ENCODE data around the gene DYDC2. TPM values are rescaled to one million over a fixed set of nuclear protein-coding genes. Genes with fewer than 3 reads are reported as not detected.

Gene DYDC2
- total RNA-seq, 1 experiment from 2014 or later: not detected

DNA sequence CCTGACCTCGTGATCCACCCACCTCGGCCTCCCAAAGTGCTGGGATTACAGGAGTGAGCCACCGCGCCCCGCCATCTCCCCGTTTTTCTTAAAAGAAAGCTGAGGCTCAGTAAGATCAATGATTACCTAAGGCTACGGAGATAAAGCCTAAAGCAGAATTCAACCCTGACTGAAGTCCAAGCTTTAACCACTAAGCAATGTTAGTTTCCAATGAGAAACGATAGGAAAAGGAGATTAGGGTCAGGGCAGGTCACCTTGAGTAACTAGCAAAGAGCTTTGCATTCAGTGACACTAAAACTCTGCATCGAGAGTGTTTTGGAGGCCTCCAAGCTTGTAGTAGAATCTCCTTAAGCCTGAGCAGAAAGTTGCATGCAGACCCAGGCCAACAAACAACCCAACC, 34.2 kb downstream of the DYDC2 start:
- no peak overlapping the region for H2AFZ ChIP-seq
- H3K27ac ChIP-seq: no peak overlapping the region
- H3K79me2 ChIP-seq (ENCODE audit: low read depth): no peaks in the 10 kb centered on the region
- TF ChIP-seq EZH2 (IDR thresholded peaks at IDR 0.05; ENCODE audit: low read depth): no peak
- TF ChIP-seq, protein P1, sequence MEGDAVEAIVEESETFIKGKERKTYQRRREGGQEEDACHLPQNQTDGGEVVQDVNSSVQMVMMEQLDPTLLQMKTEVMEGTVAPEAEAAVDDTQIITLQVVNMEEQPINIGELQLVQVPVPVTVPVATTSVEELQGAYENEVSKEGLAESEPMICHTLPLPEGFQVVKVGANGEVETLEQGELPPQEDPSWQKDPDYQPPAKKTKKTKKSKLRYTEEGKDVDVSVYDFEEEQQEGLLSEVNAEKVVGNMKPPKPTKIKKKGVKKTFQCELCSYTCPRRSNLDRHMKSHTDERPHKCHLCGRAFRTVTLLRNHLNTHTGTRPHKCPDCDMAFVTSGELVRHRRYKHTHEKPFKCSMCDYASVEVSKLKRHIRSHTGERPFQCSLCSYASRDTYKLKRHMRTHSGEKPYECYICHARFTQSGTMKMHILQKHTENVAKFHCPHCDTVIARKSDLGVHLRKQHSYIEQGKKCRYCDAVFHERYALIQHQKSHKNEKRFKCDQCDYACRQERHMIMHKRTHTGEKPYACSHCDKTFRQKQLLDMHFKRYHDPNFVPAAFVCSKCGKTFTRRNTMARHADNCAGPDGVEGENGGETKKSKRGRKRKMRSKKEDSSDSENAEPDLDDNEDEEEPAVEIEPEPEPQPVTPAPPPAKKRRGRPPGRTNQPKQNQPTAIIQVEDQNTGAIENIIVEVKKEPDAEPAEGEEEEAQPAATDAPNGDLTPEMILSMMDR (conservative IDR thresholded peaks at IDR 0.05): no peak
- CTCF ChIA-PET: no interaction called here
- H3K4me3 ChIP-seq: no peak overlapping the region
- H3K27me3 ChIP-seq (ENCODE audit: insufficient read depth, low read depth): no peaks in the 10 kb centered on the region
- no peaks in the 10 kb centered on the region for H3K36me3 ChIP-seq (ENCODE audit: low read depth)
- H3K4me2 ChIP-seq: no peak overlapping the region
- no peak for DNase-seq
- no peaks in the 10 kb centered on the region for H4K20me1 ChIP-seq (ENCODE audit: insufficient read depth)
- POLR2A ChIA-PET (ENCODE audit: unreplicated experiment): interaction anchor here (0.6 kb wide), 1 partner anchor 12 kb away, joined by 5 read pairs; no protein-coding TSS in a partner anchor
- H3K9me2 ChIP-seq (ENCODE audit: insufficient read depth): no peaks in the 10 kb centered on the region
- H3K4me1 ChIP-seq (replicated peaks; ENCODE audit: insufficient read depth): no peaks in the 10 kb centered on the region
- no peaks in the 10 kb centered on the region for H3K9me3 ChIP-seq (ENCODE audit: insufficient read depth, low read depth)
- no peaks in the 10 kb centered on the region for H3F3A ChIP-seq (ENCODE audit: insufficient read depth, low read depth)
- BruUV-seq (replicated peaks): no TSS peak
- intact Hi-C loops (cut with micrococcal nuclease; ENCODE audit: unreplicated experiment): no loop called here

DNA sequence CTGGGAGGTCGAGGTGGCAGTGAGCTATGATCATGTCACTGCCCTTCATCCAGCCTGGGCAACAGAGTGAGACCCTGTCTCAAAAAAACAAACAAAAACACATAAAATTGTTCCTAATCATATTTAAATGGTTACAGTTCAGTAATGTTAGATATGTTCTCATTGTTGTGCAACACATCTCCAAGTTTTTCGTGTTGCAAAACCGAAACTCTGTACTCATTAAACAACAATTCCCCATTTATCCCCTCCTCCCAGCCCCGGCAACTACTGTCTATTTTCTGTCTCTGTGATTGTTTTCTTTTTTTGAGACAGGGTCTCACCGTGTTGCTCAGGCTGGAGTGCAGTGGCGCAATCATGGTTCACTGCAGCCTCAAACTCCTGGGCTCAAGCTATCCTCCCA, 35.7 kb downstream of the DYDC2 start:
- Histone ChIP-seq H3K79me2 (ENCODE audit: low read depth) (no peaks in the 10 kb centered on the region), H4K20me1 (ENCODE audit: insufficient read depth) (no peaks in the 10 kb centered on the region), H3K4me3 (no peak overlapping the region), H3K4me1 (replicated peaks; ENCODE audit: insufficient read depth) (no peaks in the 10 kb centered on the region), H3K4me2 (no peak overlapping the region), H3K27me3 (ENCODE audit: insufficient read depth, low read depth) (no peaks in the 10 kb centered on the region), H3K9me2 (ENCODE audit: insufficient read depth) (no peaks in the 10 kb centered on the region), H3F3A (ENCODE audit: insufficient read depth, low read depth) (no peaks in the 10 kb centered on the region), H3K9me3 (ENCODE audit: insufficient read depth, low read depth) (no peaks in the 10 kb centered on the region), H3K27ac (no peak overlapping the region), H3K36me3 (ENCODE audit: low read depth) (no peaks in the 10 kb centered on the region), H2AFZ (no peak overlapping the region)
- CTCF ChIA-PET: interaction anchor here (0.7 kb wide), 1 partner anchor 114 kb away, joined by 3 read pairs; no protein-coding TSS in a partner anchor
- no TSS peak for BruUV-seq (replicated peaks)
- TF ChIP-seq, protein P1 (conservative IDR thresholded peaks at IDR 0.05): no peak
- no peak for TF ChIP-seq EZH2 (IDR thresholded peaks at IDR 0.05; ENCODE audit: low read depth)
- POLR2A ChIA-PET (ENCODE audit: unreplicated experiment): no interaction called here
- DNase-seq: no peak
- intact Hi-C loops (cut with micrococcal nuclease; ENCODE audit: unreplicated experiment): no loop called here

DNA sequence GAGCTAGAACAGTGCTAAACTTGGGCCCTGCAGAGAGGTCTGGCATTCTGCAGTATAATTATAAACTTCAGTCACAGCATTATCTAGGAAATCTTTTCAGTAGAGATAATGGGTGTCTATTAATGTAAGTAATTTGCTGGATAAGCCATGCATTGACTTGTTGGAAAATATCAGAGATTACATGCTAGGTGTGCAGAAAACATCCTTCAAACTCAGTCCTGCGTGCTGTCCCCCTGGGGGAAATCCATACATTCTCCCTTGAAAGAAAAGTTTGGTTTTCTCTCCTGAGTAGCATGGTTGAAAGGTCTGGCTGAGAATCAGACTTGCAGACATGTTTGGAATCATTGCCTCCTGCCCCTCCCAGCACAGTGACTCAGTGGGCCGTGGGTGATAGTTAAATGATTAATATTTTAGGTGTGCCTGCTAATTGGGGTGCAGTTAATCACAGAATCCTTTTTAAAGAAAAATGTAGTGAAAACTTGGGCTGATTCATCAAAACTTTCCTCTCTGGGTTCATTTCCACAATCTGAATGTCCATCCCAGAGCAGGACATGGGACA, 37.9 kb downstream of the DYDC2 start:
- no peak for TF ChIP-seq EZH2 (IDR thresholded peaks at IDR 0.05; ENCODE audit: low read depth)
- TF ChIP-seq, protein P1 (conservative IDR thresholded peaks at IDR 0.05): no peak
- POLR2A ChIA-PET (ENCODE audit: unreplicated experiment): no interaction called here
- no peak overlapping the region for H3K4me3 ChIP-seq
- intact Hi-C loops (cut with micrococcal nuclease; ENCODE audit: unreplicated experiment): no loop called here
- H3F3A ChIP-seq (ENCODE audit: insufficient read depth, low read depth): no peaks in the 10 kb centered on the region
- no peak overlapping the region for H3K4me2 ChIP-seq
- DNase-seq: no peak
- H4K20me1 ChIP-seq (ENCODE audit: insufficient read depth): no peaks in the 10 kb centered on the region
- H3K27me3 ChIP-seq (ENCODE audit: insufficient read depth, low read depth): no peaks in the 10 kb centered on the region
- no peaks in the 10 kb centered on the region for H3K9me2 ChIP-seq (ENCODE audit: insufficient read depth)
- BruUV-seq (replicated peaks): no TSS peak
- H3K4me1 ChIP-seq (replicated peaks; ENCODE audit: insufficient read depth): no peaks in the 10 kb centered on the region
- no peak overlapping the region for H2AFZ ChIP-seq
- no peaks in the 10 kb centered on the region for H3K9me3 ChIP-seq (ENCODE audit: insufficient read depth, low read depth)
- H3K36me3 ChIP-seq (ENCODE audit: low read depth): no peaks in the 10 kb centered on the region
- CTCF ChIA-PET: no interaction called here
- H3K27ac ChIP-seq: no peak overlapping the region
- no peaks in the 10 kb centered on the region for H3K79me2 ChIP-seq (ENCODE audit: low read depth)

Measured in PC-9 (cell line).